Measurements from ENCODE around the gene PHF1. TPM values are rescaled to one million over a fixed set of nuclear protein-coding genes. Genes with fewer than 3 reads are reported as not detected.

Gene PHF1
- total RNA-seq, 1 donor: 20.9 TPM

- no peak overlapping the region for H3K4me3 ChIP-seq (ENCODE audit: low read depth, low read length)
- DNase-seq (ENCODE audit: low read depth): no peak
- TF ChIP-seq CTCF (IDR thresholded peaks at IDR 0.05; ENCODE audit: insufficient read depth, low read length): no peak
Observed at GRCh38 chr6:33458676-33459075, 47.9 kb downstream of the PHF1 start.

DNA sequence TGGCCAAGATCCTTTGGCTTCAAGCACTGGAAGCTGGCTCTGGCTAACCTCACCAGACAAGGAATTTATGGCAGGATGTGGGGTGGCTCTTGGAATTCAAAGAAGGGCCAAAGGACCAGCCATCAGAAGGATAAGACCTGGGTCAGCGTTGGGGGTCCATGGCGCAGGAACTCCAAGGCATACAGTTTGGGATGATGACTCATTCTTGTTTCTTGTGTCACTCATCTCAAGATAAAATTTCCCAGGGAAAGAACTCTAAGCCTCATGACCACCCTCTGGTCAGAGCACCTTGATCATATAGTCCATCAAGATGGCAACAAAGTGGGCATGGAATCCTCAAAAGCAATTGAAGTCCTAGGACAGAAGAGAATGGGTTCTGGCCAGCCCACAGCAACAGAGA is 48.4 kb downstream of the PHF1 start:
- H3K4me3 ChIP-seq (ENCODE audit: low read depth, low read length): no peak overlapping the region
- DNase-seq (ENCODE audit: low read depth): no peak
- no peak for TF ChIP-seq CTCF (IDR thresholded peaks at IDR 0.05; ENCODE audit: insufficient read depth, low read length)

Small RNAs within 50 kb of the gene (small RNA-seq; reads per million reads assigned to genes)
- gene RPL35AP4 (not detected), gene ZBTB9 (not detected)

Other genes with a start within 250 kb of the PHF1 start
- gene COL11A2, start 218.5 kb upstream of the PHF1 start, total RNA-seq (ENCODE audit: low replicate concordance): 0.09 and 0.74 TPM in 2 replicates
- gene RXRB, start 210.3 kb upstream of the PHF1 start, total RNA-seq (ENCODE audit: low replicate concordance): 11.1 and 22.6 TPM in 2 replicates
- 71.3 and 121 TPM in 2 replicates for gene SLC39A7, start 210.1 kb upstream of the PHF1 start, total RNA-seq (ENCODE audit: low replicate concordance)
- 2.6 and 4.2 TPM in 2 replicates for gene HSD17B8, start 206.4 kb upstream of the PHF1 start, total RNA-seq (ENCODE audit: low replicate concordance)
- gene RING1, start 202.5 kb upstream of the PHF1 start, total RNA-seq (ENCODE audit: low replicate concordance): 28.9 and 46.9 TPM in 2 replicates
- gene VPS52, start 139.1 kb upstream of the PHF1 start, total RNA-seq (ENCODE audit: low replicate concordance): 21.6 and 40.5 TPM in 2 replicates
- 1,533 and 4,237 TPM in 2 replicates for gene RPS18, start 138.9 kb upstream of the PHF1 start, total RNA-seq (ENCODE audit: low replicate concordance)
- gene B3GALT4, start 133.9 kb upstream of the PHF1 start, total RNA-seq (ENCODE audit: low replicate concordance): 3.3 and 8.7 TPM in 2 replicates
- 37.5 and 85.0 TPM in 2 replicates for gene WDR46, start 121.8 kb upstream of the PHF1 start, total RNA-seq (ENCODE audit: low replicate concordance)
- gene PFDN6, start 121.4 kb upstream of the PHF1 start, total RNA-seq (ENCODE audit: low replicate concordance): 8.9 and 21.7 TPM in 2 replicates
- gene RGL2, start 112.1 kb upstream of the PHF1 start, total RNA-seq (ENCODE audit: low replicate concordance): 25.8 and 27.9 TPM in 2 replicates
- gene TAPBP, start 96.9 kb upstream of the PHF1 start, total RNA-seq (ENCODE audit: low replicate concordance): 50.2 and 86.2 TPM in 2 replicates
- 9.0 and 12.8 TPM in 2 replicates for gene ZBTB22, start 93.3 kb upstream of the PHF1 start, total RNA-seq (ENCODE audit: low replicate concordance)
- 42.2 and 149 TPM in 2 replicates for gene DAXX, start 88.1 kb upstream of the PHF1 start, total RNA-seq (ENCODE audit: low replicate concordance)
- 49.3 TPM in 1 of 2 replicates, not detected in the other for gene KIFC1, start 19.2 kb upstream of the PHF1 start, total RNA-seq (ENCODE audit: low replicate concordance)
- gene CUTA, start 7.1 kb downstream of the PHF1 start, total RNA-seq (ENCODE audit: low replicate concordance): 106 and 522 TPM in 2 replicates
- gene SYNGAP1, start 9.1 kb downstream of the PHF1 start, total RNA-seq (ENCODE audit: low replicate concordance): 3.3 and 7.6 TPM in 2 replicates
- gene ZBTB9, start 43.6 kb downstream of the PHF1 start, total RNA-seq (ENCODE audit: low replicate concordance): 3.8 and 5.5 TPM in 2 replicates
- gene BAK1, start 169.3 kb downstream of the PHF1 start, total RNA-seq (ENCODE audit: low replicate concordance): 5.2 and 9.9 TPM in 2 replicates
- gene ITPR3, start 210.3 kb downstream of the PHF1 start, total RNA-seq (ENCODE audit: low replicate concordance): 13.4 and 91.2 TPM in 2 replicates

Measured in fibroblast of the aortic adventitia (primary cell).